ENCODE data around the gene MEF2D.

- TF ChIP-seq CTCF (conservative IDR thresholded peaks at IDR 0.05) (no peak), EZH2 (IDR thresholded peaks at IDR 0.05; ENCODE audit: low read depth) (no peak)
Observed at GRCh38 chr1:156549390-156549789, 48.8 kb upstream of the MEF2D start.
